D721Med (cell line): Measurements from ENCODE around the gene UNCX.

ENCODE experiments used
- DNase-seq: peaks from one replicate; pipeline ENCODE4 v3.0.0; 2011; ENCODE audit warnings: low spot score; ENCODE audit not compliant: insufficient read length
- FAIRE-seq: peaks from 2 replicates; lab custom pipeline; 2011; peaks lifted over from hg19 to GRCh38; lab: Jason Lieb, UNC
- CTCF ChIP-seq: IDR thresholded peaks from 2 replicates; pipeline ENCODE4 v1.5.1; 2012; ENCODE audit warnings: mild to moderate bottlenecking, control low read depth; ENCODE audit not compliant: insufficient read depth; ENCODE audit errors: missing control alignments

The UNCX gene

GRCh38 chr7:1230411-1231213, 2.1 kb upstream of the UNCX start:
- no peak for FAIRE-seq
- no peak for TF ChIP-seq CTCF
- DNase-seq = no peak

DNA sequence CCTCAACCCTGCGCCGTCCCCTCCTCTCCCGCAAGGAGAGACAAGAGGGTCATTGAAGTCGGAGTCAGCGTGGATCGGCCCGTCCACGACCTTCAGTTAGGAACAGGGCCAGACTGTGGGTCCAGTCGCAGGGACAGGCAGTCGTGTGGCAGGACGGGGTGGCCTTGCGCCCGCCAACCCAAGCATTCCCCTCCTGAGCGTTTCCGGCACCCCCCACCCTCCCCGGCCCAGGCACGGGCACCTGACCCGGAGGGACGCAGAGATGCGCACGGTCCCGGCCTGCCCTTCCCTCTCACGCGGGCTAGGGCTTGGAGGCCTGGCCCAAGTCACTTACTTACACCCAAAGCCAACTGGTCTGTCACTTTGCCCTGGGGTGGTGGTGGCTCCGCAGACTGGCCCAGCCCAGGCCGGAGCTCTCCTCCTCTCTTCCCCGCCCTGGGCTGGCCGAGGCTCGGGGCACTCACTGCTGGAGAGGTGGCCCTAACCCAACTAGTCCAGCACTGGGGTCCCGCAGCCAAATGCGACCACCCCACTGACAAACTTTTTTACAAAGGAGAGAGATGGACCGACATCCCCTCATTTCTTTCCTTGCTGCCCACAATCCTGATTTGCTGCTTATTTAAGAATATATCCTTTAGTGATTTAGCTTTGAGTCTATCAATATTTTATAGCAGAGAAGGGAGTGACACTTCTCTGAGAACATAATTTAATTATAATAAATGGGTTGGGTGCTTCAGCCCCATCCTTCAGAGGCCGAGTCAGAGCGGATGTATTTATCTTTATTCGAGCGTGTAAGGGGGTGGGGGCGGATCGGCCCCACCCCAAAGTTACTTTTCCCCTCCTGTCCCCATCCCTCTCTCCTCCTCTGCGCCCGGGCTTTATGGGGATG, 1.2 kb upstream of the UNCX start:
- FAIRE-seq (no peak), DNase-seq (no peak)
- no peak for TF ChIP-seq CTCF

DNA sequence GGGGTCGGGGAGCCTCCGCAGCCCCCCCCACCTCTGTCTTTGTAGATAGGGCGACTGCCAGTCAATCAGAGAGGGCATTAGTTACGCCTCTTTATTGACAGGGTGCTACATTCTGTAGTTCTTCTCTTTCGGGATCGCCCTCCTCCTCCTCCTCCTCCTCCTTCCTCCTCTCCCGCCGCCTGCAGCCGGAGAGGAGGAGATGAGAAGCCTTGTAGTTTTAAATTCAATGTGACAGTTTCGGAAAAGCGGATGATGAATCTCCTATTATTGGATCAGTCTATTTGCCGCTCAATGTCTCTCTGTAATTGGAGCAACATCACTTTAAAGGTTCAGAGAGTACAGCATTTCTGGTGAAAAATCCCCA, 587 bp upstream of the UNCX start:
- FAIRE-seq = no peak
- no peak for DNase-seq
- TF ChIP-seq CTCF = no peak

DNA sequence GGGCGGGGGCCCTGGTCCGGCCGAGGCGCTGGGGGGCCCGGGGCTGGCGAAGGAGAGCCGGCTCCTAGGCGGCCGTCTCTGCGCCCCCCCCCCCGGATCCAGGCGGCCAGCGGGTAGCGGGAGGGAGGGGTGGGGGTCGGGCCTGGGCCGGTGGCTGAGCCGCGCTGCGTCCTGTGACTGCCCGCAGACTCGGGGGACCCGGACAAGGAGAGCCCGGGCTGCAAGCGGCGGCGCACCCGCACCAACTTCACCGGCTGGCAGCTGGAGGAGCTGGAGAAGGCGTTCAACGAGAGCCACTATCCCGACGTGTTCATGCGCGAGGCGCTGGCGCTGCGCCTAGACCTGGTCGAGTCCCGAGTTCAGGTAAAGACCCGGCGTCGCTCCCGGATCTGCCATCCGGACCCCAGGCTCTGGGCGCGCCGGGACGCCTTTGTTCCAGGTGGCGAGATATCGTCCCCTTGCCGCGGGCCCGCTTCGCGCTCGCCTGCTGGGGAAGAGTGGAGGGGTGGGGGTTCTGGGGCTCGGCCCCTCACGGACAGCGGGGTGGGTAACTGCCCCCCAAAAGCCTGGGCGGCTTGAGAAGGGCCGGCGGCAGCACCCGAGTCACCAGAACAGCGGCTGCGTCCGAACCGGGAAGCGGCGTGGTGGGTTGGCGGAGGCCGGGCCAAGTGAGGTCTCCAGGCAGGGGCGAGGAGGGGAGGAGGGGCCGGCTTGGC, 819 bp downstream of the UNCX start:
- FAIRE-seq (no peak), DNase-seq (no peak)
- TF ChIP-seq CTCF = no peak

DNA sequence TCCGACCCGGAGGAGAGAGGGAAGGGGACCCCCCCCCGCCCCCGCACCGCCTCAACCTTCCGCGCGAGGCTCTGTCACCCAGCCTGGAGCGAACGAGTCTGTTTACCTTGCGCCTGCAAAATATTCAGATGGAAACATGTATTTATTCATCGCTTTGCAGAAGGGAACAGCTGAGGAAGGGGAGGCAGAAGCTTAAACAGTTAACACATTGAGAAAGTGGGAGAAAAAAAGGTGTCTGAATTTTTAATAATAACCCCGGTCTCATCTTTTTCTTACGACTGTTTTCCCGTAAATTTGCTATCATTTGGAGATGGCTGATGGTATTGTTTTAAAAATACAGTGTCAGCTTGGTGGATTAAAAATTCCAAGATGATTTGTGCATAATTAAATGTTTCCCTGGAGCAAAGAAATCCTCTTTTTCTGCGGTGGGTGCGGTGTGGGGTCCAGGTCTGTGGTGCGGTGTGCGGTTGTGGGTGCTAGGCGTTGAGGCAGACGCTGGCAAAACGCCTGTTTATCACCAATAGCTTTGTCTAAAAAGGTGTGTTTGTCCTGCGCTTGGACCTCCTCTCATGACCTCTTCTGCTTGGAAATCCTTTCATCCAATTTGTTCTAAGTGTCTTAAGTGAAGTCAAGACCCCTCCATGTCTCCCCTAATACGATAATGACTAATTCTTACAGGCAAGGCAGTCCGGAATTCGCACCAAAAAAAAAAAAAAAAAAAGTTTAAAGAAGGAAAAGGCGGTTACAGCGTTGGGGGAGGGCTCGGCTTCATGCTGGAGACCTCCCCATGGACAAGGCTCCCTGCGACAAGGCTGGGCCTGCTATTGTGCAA, 1.6 kb downstream of the UNCX start:
- FAIRE-seq (peak; percentile 6), DNase-seq (no peak)
- no peak for TF ChIP-seq CTCF

GRCh38 chr7:1234881-1235500, 2.3 kb downstream of the UNCX start:
- no peak for TF ChIP-seq CTCF
- FAIRE-seq = no peak
- DNase-seq = no peak
